H1 (cell line): ENCODE results near the gene EMID1. TPM values are rescaled to one million over a fixed set of nuclear protein-coding genes. Genes with fewer than 3 reads are reported as not detected.

Experiments used
- CTCF ChIA-PET: fragments of 300-600 bp; sonication (Branson Sonifier 250); formaldehyde crosslinking; loops from one replicate; lab custom pipeline; 2021; ENCODE audit not compliant: partially characterized antibody; lab: Charles Lee
- POLR2A ChIA-PET: fragments of 300-600 bp; sonication (Branson Sonifier 250); formaldehyde crosslinking; loops from one replicate; lab custom pipeline; 2021; ENCODE audit warnings: inconsistent platforms; ENCODE audit not compliant: partially characterized antibody; lab: Charles Lee
- DNase-seq, 2 experiments: peaks; one replicate each; pipeline versions ENCODE4 v3.0.0 to v3.0.0-alpha.2; 2010 to 2022; ENCODE audit warnings: low spot score in 2 of 2, low read depth in 1 of 2, mixed read lengths in 1 of 2
- FAIRE-seq: peaks from 2 replicates; lab custom pipeline; 2011; peaks lifted over from hg19 to GRCh38; lab: Jason Lieb, UNC
- H2AFZ ChIP-seq: 2 replicates; pipeline ENCODE4 v1.8.1; 2012; ENCODE audit warnings: low read length, inconsistent platforms
- H2AK5ac ChIP-seq: 2 replicates; pipeline ENCODE4 v1.6.1; 2013; ENCODE audit warnings: low read depth, low read length
- H2BK120ac ChIP-seq: replicated peaks from 2 replicates; pipeline ENCODE3; 2013; ENCODE audit warnings: low read depth, low read length, inconsistent platforms
- H2BK12ac ChIP-seq: 2 replicates; pipeline ENCODE4 v1.6.1; 2013; ENCODE audit warnings: low read depth, low read length
- H2BK15ac ChIP-seq: 2 replicates; pipeline ENCODE4 v1.6.1; 2013; ENCODE audit warnings: low read length
- H2BK20ac ChIP-seq: 2 replicates; pipeline ENCODE4 v1.6.1; 2013; ENCODE audit warnings: low read length
- H2BK5ac ChIP-seq: 2 replicates; pipeline ENCODE4 v1.6.1; 2013; ENCODE audit warnings: low read depth, low read length
- H3K14ac ChIP-seq: 2 replicates; pipeline ENCODE4 v1.6.1; 2013; ENCODE audit warnings: inconsistent platforms; ENCODE audit not compliant: insufficient read length
- H3K18ac ChIP-seq: 2 replicates; pipeline ENCODE4 v1.6.1; 2013; ENCODE audit warnings: low read length; ENCODE audit errors: extremely low read depth
- H3K23ac ChIP-seq: 2 replicates; pipeline ENCODE4 v1.6.1; 2013; ENCODE audit warnings: inconsistent platforms; ENCODE audit not compliant: insufficient read length
- H3K23me2 ChIP-seq: 2 replicates; pipeline ENCODE4 v1.6.1; 2013; ENCODE audit warnings: low read depth, low read length
- H3K27ac ChIP-seq: 2 replicates; pipeline ENCODE4 v1.6.1; 2011; ENCODE audit warnings: low read depth, low read length, inconsistent platforms
- H3K27me3 ChIP-seq, 4 experiments: replicated peaks in 1 of 4; 1 replicate in 1 of 4; 2 replicates in 3 of 4; pipeline versions ENCODE4 v1.6.1 to v1.8.1; 2011 to 2013; ENCODE audit warnings: low read length in 3 of 4, mild to moderate bottlenecking in 3 of 4, inconsistent platforms in 2 of 4, mixed read lengths in 2 of 4, moderate library complexity in 1 of 4; ENCODE audit not compliant: control insufficient read depth in 3 of 4, insufficient read depth in 3 of 4; ENCODE audit errors: extremely low read depth in 1 of 4
- H3K36me3 ChIP-seq, 4 experiments: 2 replicates each; pipeline versions ENCODE4 v1.6.1 to v1.8.1; 2011 to 2013; ENCODE audit warnings: mild to moderate bottlenecking in 4 of 4, low read length in 3 of 4, moderate library complexity in 2 of 4, control low read depth in 1 of 4, inconsistent platforms in 1 of 4; ENCODE audit not compliant: insufficient read depth in 4 of 4, control insufficient read depth in 2 of 4
- H3K4ac ChIP-seq: replicated peaks from 2 replicates; pipeline ENCODE3; 2013; ENCODE audit warnings: low read length, low read depth, mixed read lengths, inconsistent platforms; ENCODE audit not compliant: insufficient read length
- H3K4me1 ChIP-seq, 4 experiments: replicated peaks in 1 of 4; 1 replicate in 1 of 4; 2 replicates in 3 of 4; pipeline versions ENCODE4 v1.6.1 to v1.8.1; 2011 to 2013; ENCODE audit warnings: low read length in 3 of 4, inconsistent platforms in 2 of 4, mixed read lengths in 1 of 4; ENCODE audit not compliant: insufficient read depth in 4 of 4, control insufficient read depth in 3 of 4
- H3K4me2 ChIP-seq, 2 experiments: 2 replicates each; pipeline versions ENCODE4 v1.6.1 to v1.8.1; 2011 to 2013; ENCODE audit warnings: low read depth in 2 of 2, low read length in 2 of 2, control low read depth in 1 of 2, inconsistent platforms in 1 of 2, mild to moderate bottlenecking in 1 of 2; ENCODE audit not compliant: insufficient read depth in 1 of 2
- H3K4me3 ChIP-seq, 4 experiments: fragments of 200-600, 300-600 bp in 1 of 4; sonication (generic), shearing (Covaris generic), sonication (Bioruptor Twin) in 1 of 4; 2 replicates each; pipeline versions ENCODE4 v1.5.1 to v1.8.1; 2011 to 2016; ENCODE audit warnings: low read length in 4 of 4, low read depth in 3 of 4, control low read depth in 2 of 4, inconsistent platforms in 2 of 4, mild to moderate bottlenecking in 2 of 4, mixed read lengths in 1 of 4, moderate library complexity in 1 of 4; ENCODE audit not compliant: insufficient read depth in 2 of 4; ENCODE audit errors: extremely low read depth in 1 of 4
- H3K56ac ChIP-seq: replicated peaks from 2 replicates; pipeline ENCODE3; 2013; ENCODE audit warnings: low read depth, mild to moderate bottlenecking, mixed read lengths, low read length, inconsistent platforms; ENCODE audit not compliant: insufficient read length
- H3K79me1 ChIP-seq: 2 replicates; pipeline ENCODE4 v1.6.1; 2013; ENCODE audit warnings: low read depth, low read length, control low read depth
- H3K79me2 ChIP-seq, 2 experiments: 2 replicates each; pipeline versions ENCODE4 v1.6.1 to v1.8.1; 2012 to 2013; ENCODE audit warnings: low read length in 2 of 2, mild to moderate bottlenecking in 2 of 2, inconsistent platforms in 1 of 2; ENCODE audit not compliant: insufficient read depth in 2 of 2, control insufficient read depth in 1 of 2
- H3K9ac ChIP-seq, 4 experiments: replicated peaks in 1 of 4; 1 replicate in 1 of 4; 2 replicates in 3 of 4; pipeline versions ENCODE4 v1.6.1 to v1.8.1; 2011 to 2013; ENCODE audit warnings: low read depth in 3 of 4, low read length in 3 of 4, control low read depth in 2 of 4, mild to moderate bottlenecking in 2 of 4, moderate library complexity in 2 of 4, inconsistent platforms in 1 of 4; ENCODE audit errors: extremely low read depth in 1 of 4
- H3K9me3 ChIP-seq, 2 experiments: 2 replicates each; pipeline versions ENCODE4 v1.6.1 to v1.8.1; 2012 to 2013; ENCODE audit warnings: mild to moderate bottlenecking in 2 of 2, moderate library complexity in 2 of 2, control low read depth in 1 of 2, inconsistent platforms in 1 of 2, low read depth in 1 of 2, low read length in 1 of 2, mixed read lengths in 1 of 2; ENCODE audit not compliant: insufficient read depth in 2 of 2
- H4K20me1 ChIP-seq, 2 experiments: replicated peaks in 1 of 2; 2 replicates each; pipeline versions ENCODE3 to v1.8.1; 2011 to 2013; ENCODE audit warnings: inconsistent platforms in 2 of 2, low read length in 2 of 2, mild to moderate bottlenecking in 1 of 2; ENCODE audit not compliant: insufficient read depth in 2 of 2, control insufficient read depth in 1 of 2
- H4K5ac ChIP-seq: 2 replicates; pipeline ENCODE4 v1.6.1; 2013; ENCODE audit warnings: low read length, low read depth, mixed read lengths, inconsistent platforms; ENCODE audit not compliant: insufficient read length
- H4K8ac ChIP-seq: 2 replicates; pipeline ENCODE4 v1.8.0; 2013; ENCODE audit warnings: mild to moderate bottlenecking, moderate library complexity, low read length, inconsistent platforms; ENCODE audit not compliant: insufficient read depth; ENCODE audit errors: extremely low read depth
- H4K91ac ChIP-seq: replicated peaks from 2 replicates; pipeline ENCODE3; 2013; ENCODE audit warnings: low read length, mixed read lengths, inconsistent platforms; ENCODE audit not compliant: insufficient read length
- NANOG ChIP-seq: IDR thresholded peaks from 2 replicates; pipeline ENCODE4 v1.6.1; 2011; ENCODE audit warnings: low read length, low read depth, mild to moderate bottlenecking, inconsistent platforms; ENCODE audit not compliant: insufficient read depth, poor library complexity, severe bottlenecking
- NRF1 ChIP-seq: IDR thresholded peaks from 2 replicates; pipeline ENCODE4 v1.6.1; 2011; ENCODE audit warnings: mild to moderate bottlenecking, low read depth, low read length, improper control_type of control experiment
- TBP ChIP-seq: IDR thresholded peaks from 2 replicates; pipeline ENCODE4 v1.6.1; 2011; ENCODE audit warnings: low read depth, low read length, improper control_type of control experiment
- WGBS, 2 experiments: shearing (Covaris generic) in 1 of 2; methylation state at CpG; one replicate each; pipeline versions ENCODE4 v1.1.6 to v1.1.7; 2013 to 2015; ENCODE audit warnings: low lambda C conversion rate in 2 of 2, mixed read lengths in 2 of 2, inconsistent platforms in 1 of 2, low coverage in 1 of 2, missing lambda C conversion rate in 1 of 2; ENCODE audit not compliant: insufficient replicate concordance in 2 of 2, insufficient coverage in 1 of 2, insufficient read length in 1 of 2; ENCODE audit errors: extremely low coverage in 1 of 2, missing lambda C conversion rate in 1 of 2; 5-methylcytosine and 5-hydroxymethylcytosine counted together
- polyA plus RNA-seq, 7 experiments: library from polyadenylated mRNA; depleted of rRNA in 3 of 7; stranded (reverse) in 5 of 7; unstranded in 2 of 7; fragments of >200 nt in 5 of 7; fragments of 200-250 nt in 2 of 7; gene quantifications; 1 replicate in 5 of 7; 2 replicates in 1 of 7; 4 replicates in 1 of 7; pipeline versions ENCODE4 v1.2.1 to v1.2.3, GENCODE V29; 2011 to 2013; ENCODE audit warnings: missing spikeins in 2 of 7, mixed read lengths in 2 of 7
- total RNA-seq: library from RNA; stranded (reverse); fragmentation: NEBNext Ultra II Directional; extraction: Animal tissue kit (Norgen Biotek cat#: 25700); gene quantifications from 2 replicates; pipeline ENCODE4 v1.2.1, GENCODE V29; 2021

The EMID1 gene
- total and polyA plus RNA-seq, 2 of the 8 experiments (the other 6 are each of a cell fraction or from before 2014, with no cell fraction given), result 3.9 to 7.4 TPM

- H2BK20ac ChIP-seq, result no peak overlapping the region
- no peak overlapping the region for H2BK120ac ChIP-seq
- no peak for FAIRE-seq
- H3K79me1 ChIP-seq, result no peaks in the 10 kb centered on the region
- H3K27me3 ChIP-seq, result no peaks in the 10 kb centered on the region
- no peak overlapping the region for H4K91ac ChIP-seq
- H4K8ac ChIP-seq, result no peak overlapping the region
- DNase-seq, result no peak
- H2BK15ac ChIP-seq, result no peak overlapping the region
- ChIA-PET POLR2A (interaction anchor here (0.6 to 1.3 kb wide), 5 partner anchors 16 to 37 kb away, joined by 3 to 6 read pairs (median 3); partner anchors contain the start of genes EWSR1 and RHBDD3), CTCF (interaction anchor here (1.2 to 5.7 kb wide), 4 partner anchors 11 to 193 kb away, joined by 3 to 39 read pairs (median 4); no protein-coding TSS in a partner anchor)
- WGBS, 2 experiments, result 79% methylated on average over 1 of the region's 1 CpG; no CpG with 5 or more reads in 1 of the 2 experiments
- H3K79me2 ChIP-seq, result no peaks in the 10 kb centered on the region
- H3K9me3 ChIP-seq, result peaks cover 3 to 4% of the 10 kb centered on the region in 2 experiments; a peak in 1 of 4 replicates
- H4K5ac ChIP-seq, result no peak overlapping the region
- no peak overlapping the region for H2BK5ac ChIP-seq
- H3K27ac ChIP-seq, result no peak overlapping the region
- H3K18ac ChIP-seq, result no peak overlapping the region
- H3K14ac ChIP-seq, result no peak overlapping the region
- no peak overlapping the region for H3K4ac ChIP-seq
- no peak overlapping the region for H3K23ac ChIP-seq
- no peak overlapping the region for H3K4me2 ChIP-seq
- H3K9ac ChIP-seq, result no peak overlapping the region
- no peaks in the 10 kb centered on the region for H3K23me2 ChIP-seq
- H3K56ac ChIP-seq, result no peak overlapping the region
- no peak overlapping the region for H2BK12ac ChIP-seq
- H3K36me3 ChIP-seq, result no peaks in the 10 kb centered on the region
- H2AFZ ChIP-seq, result no peak overlapping the region
- no peak overlapping the region for H2AK5ac ChIP-seq
- no peak overlapping the region for H3K4me3 ChIP-seq
- H3K4me1 ChIP-seq, result no peaks in the 10 kb centered on the region; a peak in 1 of 7 replicates
- no peaks in the 10 kb centered on the region for H4K20me1 ChIP-seq
- TF ChIP-seq NANOG (no peak), TBP (no peak), NRF1 (no peak)
Observed at GRCh38 chr22:29233277-29233877, 27.7 kb downstream of the EMID1 start.
